Measurements from ENCODE around the gene FGFR2. TPM values are rescaled to one million over a fixed set of nuclear protein-coding genes. Genes with fewer than 3 reads are reported as not detected.

Gene FGFR2
- total RNA-seq, 1 donor from 2014 or later = 15.3 TPM

DNA sequence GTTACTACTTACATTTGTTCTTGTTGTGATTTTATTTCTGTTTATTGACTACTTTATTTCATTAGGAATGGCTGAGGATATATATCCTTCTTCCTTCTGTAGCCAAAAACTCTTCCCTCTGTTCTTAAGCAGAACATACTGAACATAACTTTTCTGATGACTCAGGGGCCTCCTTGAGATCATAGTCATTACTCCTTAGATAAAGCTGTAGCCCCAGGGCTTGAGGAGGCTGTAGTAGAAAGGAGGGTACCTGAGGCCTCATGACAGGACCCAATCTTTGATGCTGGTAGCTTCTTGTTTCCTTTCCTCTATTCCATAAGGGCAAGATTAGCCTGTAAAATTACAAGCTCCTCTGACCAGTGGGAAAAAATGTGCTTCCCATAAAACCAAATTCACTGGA, 41.2 kb upstream of the FGFR2 start:
- Mint-ChIP-seq H3K36me3 (ENCODE audit: low read depth, unreplicated experiment) (peaks cover 6% of the 10 kb centered on the region), H3K27me3 (ENCODE audit: unreplicated experiment) (no peaks in the 10 kb centered on the region), H3K4me1 (ENCODE audit: unreplicated experiment) (no peaks in the 10 kb centered on the region), H3K4me3 (ENCODE audit: unreplicated experiment) (no peak overlapping the region), H3K27ac (ENCODE audit: unreplicated experiment) (no peak overlapping the region), H3K9me3 (ENCODE audit: unreplicated experiment) (peaks cover 17% of the 10 kb centered on the region)
- DNase-seq (ENCODE audit: low spot score) = no peak
- TF ChIP-seq, protein P1, sequence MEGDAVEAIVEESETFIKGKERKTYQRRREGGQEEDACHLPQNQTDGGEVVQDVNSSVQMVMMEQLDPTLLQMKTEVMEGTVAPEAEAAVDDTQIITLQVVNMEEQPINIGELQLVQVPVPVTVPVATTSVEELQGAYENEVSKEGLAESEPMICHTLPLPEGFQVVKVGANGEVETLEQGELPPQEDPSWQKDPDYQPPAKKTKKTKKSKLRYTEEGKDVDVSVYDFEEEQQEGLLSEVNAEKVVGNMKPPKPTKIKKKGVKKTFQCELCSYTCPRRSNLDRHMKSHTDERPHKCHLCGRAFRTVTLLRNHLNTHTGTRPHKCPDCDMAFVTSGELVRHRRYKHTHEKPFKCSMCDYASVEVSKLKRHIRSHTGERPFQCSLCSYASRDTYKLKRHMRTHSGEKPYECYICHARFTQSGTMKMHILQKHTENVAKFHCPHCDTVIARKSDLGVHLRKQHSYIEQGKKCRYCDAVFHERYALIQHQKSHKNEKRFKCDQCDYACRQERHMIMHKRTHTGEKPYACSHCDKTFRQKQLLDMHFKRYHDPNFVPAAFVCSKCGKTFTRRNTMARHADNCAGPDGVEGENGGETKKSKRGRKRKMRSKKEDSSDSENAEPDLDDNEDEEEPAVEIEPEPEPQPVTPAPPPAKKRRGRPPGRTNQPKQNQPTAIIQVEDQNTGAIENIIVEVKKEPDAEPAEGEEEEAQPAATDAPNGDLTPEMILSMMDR (IDR thresholded peaks at IDR 0.05; ENCODE audit: unreplicated experiment) = no peak

DNA sequence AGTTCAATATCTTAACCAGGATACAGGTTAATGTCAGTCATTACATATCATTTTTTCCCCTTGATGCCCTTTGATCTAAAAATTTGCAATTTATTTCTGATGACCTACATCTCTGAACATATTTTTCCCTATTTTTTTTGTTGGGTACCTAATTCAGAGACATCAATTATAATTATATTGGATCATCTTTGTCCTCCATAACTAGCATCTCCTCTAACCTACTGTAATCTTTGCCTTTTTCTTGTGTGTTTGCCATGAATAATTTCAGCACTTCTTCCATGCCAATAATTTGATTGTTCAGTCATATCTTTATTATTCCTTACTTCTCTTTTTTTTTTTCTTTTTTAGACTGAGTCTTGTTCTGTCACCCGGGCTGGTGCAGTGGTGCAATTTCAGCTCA, 39.2 kb upstream of the FGFR2 start:
- Mint-ChIP-seq H3K27ac (ENCODE audit: unreplicated experiment) (no peak overlapping the region), H3K4me3 (ENCODE audit: unreplicated experiment) (no peak overlapping the region), H3K4me1 (ENCODE audit: unreplicated experiment) (no peaks in the 10 kb centered on the region), H3K36me3 (ENCODE audit: low read depth, unreplicated experiment) (peaks cover 6% of the 10 kb centered on the region), H3K27me3 (ENCODE audit: unreplicated experiment) (no peaks in the 10 kb centered on the region), H3K9me3 (ENCODE audit: unreplicated experiment) (peaks cover 17% of the 10 kb centered on the region)
- TF ChIP-seq, protein P1 (IDR thresholded peaks at IDR 0.05; ENCODE audit: unreplicated experiment) = no peak
- no peak for DNase-seq (ENCODE audit: low spot score)

DNA sequence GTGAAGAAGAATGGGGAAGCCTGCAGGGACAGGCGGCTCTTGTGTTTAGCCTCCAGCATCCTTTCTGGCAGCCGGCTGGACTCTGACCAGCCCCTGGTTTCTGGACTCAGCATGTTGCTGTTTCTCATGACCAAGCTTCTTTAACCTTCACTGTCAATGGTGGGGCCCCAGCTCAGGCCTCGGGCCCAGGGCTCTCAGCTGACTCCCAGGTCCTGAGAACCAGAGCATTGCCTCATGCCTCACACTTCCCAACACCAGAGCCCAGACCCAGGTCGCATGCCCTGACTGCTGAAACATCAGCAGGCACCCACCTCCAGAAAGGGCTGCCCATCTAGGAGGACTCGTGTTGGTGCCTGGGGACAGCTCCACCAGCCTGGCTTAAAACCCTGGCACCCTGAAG, 34.8 kb upstream of the FGFR2 start:
- Mint-ChIP-seq H3K4me1 (ENCODE audit: unreplicated experiment) (peaks cover 3% of the 10 kb centered on the region), H3K36me3 (ENCODE audit: low read depth, unreplicated experiment) (no peaks in the 10 kb centered on the region), H3K27ac (ENCODE audit: unreplicated experiment) (no peak overlapping the region), H3K9me3 (ENCODE audit: unreplicated experiment) (peaks cover 7% of the 10 kb centered on the region), H3K4me3 (ENCODE audit: unreplicated experiment) (no peak overlapping the region), H3K27me3 (ENCODE audit: unreplicated experiment) (no peaks in the 10 kb centered on the region)
- DNase-seq (ENCODE audit: low spot score) = no peak
- TF ChIP-seq, protein P1 (IDR thresholded peaks at IDR 0.05; ENCODE audit: unreplicated experiment) = no peak

DNA sequence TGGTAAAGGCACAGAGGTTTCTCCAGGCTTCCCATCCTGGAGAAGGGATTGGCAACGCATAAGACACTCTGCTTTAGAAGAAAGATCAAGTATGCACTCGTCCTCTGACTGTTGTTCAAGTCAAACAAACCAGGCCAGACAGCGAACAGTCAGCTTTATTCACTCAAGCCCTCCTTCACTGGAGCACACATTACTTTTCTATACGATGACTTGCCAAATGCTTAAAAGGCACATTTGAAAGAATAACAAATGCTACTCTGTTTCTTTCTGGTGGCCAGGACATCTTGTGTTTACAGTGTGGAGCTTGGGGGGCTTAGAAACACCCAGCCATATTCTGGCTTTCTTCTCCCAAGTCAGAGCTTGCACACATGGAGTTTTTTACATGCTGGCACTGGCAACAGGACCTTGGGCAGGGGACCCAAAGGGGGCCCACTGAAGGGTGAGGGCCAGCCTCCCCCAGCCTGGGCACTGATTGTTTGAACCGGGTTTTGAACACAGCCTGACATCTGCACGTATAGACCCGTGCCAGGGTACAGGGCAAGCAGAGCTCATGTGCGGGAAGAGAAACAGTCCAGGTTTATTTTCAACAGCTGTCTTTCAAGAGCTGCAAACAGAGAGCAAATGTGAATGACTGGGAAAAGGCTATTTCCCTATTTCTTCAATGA, 33.3 kb upstream of the FGFR2 start:
- H3K27me3 Mint-ChIP-seq (ENCODE audit: unreplicated experiment) = no peaks in the 10 kb centered on the region
- peaks cover 3% of the 10 kb centered on the region for H3K4me1 Mint-ChIP-seq (ENCODE audit: unreplicated experiment)
- TF ChIP-seq, protein P1 (IDR thresholded peaks at IDR 0.05; ENCODE audit: unreplicated experiment) = no peak
- no peaks in the 10 kb centered on the region for H3K9me3 Mint-ChIP-seq (ENCODE audit: unreplicated experiment)
- H3K27ac Mint-ChIP-seq (ENCODE audit: unreplicated experiment) = no peak overlapping the region
- no peak for DNase-seq (ENCODE audit: low spot score)
- H3K36me3 Mint-ChIP-seq (ENCODE audit: low read depth, unreplicated experiment) = no peaks in the 10 kb centered on the region
- no peak overlapping the region for H3K4me3 Mint-ChIP-seq (ENCODE audit: unreplicated experiment)

DNA sequence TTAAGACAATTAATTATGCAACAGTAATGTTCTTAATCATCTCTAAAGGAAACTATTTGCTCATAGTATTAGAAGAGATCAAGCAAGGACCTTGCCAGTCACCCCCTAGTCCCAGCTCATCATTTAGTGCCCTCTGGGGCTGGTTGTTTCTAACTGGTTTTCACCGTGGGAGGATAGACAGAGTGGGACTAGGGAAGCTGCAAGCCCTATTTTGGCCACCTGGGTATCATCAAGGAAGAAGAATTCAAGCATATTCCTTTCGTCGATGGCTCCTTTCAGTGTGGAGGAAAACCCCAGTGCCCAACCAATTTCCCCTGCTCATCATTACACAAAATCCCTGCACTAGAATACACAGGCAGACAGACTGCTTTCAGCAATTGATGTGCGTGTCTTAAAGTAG, 30.6 kb upstream of the FGFR2 start:
- Mint-ChIP-seq H3K9me3 (ENCODE audit: unreplicated experiment) (no peaks in the 10 kb centered on the region), H3K4me3 (ENCODE audit: unreplicated experiment) (no peak overlapping the region), H3K36me3 (ENCODE audit: low read depth, unreplicated experiment) (no peaks in the 10 kb centered on the region), H3K27me3 (ENCODE audit: unreplicated experiment) (no peaks in the 10 kb centered on the region), H3K4me1 (ENCODE audit: unreplicated experiment) (peaks cover 3% of the 10 kb centered on the region), H3K27ac (ENCODE audit: unreplicated experiment) (no peak overlapping the region)
- no peak for DNase-seq (ENCODE audit: low spot score)
- TF ChIP-seq, protein P1 (IDR thresholded peaks at IDR 0.05; ENCODE audit: unreplicated experiment) = no peak
